GM19397 (cell line): ENCODE data around the gene DDX20.
"Not testable (repeated sequence)": the region's sequence is repeated elsewhere in the genome, so short reads cannot be mapped to it uniquely, and the experiment has no call there.

Experiments used
- ATAC-seq: cut with Tn5 transposase; IDR thresholded peaks from one replicate; pipeline ENCODE4 v1.9.1; 2021; ENCODE audit warnings: mild to moderate bottlenecking, moderate library complexity; ENCODE audit not compliant: unreplicated experiment

The DDX20 gene

GRCh38 chr1:111733183-111733991 is 22.3 kb upstream of the DDX20 start:
- ATAC-seq: no peak

- no peak for ATAC-seq
Observed at GRCh38 chr1:111733992-111734341, 21.7 kb upstream of the DDX20 start.

- ATAC-seq: no peak
Observed at GRCh38 chr1:111734426-111734825, 21.3 kb upstream of the DDX20 start.

GRCh38 chr1:111734856-111735255 is 20.8 kb upstream of the DDX20 start:
- ATAC-seq: no peak

GRCh38 chr1:111735321-111735720 is 20.4 kb upstream of the DDX20 start:
- no peak for ATAC-seq

- no peak for ATAC-seq
Observed at GRCh38 chr1:111735858-111736544, 19.7 kb upstream of the DDX20 start.

GRCh38 chr1:111736548-111737215 is 19.0 kb upstream of the DDX20 start:
- no peak for ATAC-seq

- no peak for ATAC-seq
Observed at GRCh38 chr1:111737216-111738132, 18.2 kb upstream of the DDX20 start.

- no peak for ATAC-seq
Observed at GRCh38 chr1:111738133-111738435, 17.6 kb upstream of the DDX20 start.

GRCh38 chr1:111738436-111739193 is 17.1 kb upstream of the DDX20 start:
- peak; percentile 52 for ATAC-seq

- ATAC-seq: peak; percentile 76
Observed at GRCh38 chr1:111739194-111739924, 16.3 kb upstream of the DDX20 start, which contains the start of gene INKA2. Gene INKA2 (minus strand): TSS chr1:111739395. CDS start chr1:111739242, 153 bp downstream.

GRCh38 chr1:111739925-111740765 is 15.6 kb upstream of the DDX20 start:
- no peak for ATAC-seq

GRCh38 chr1:111742292-111742691 is 13.4 kb upstream of the DDX20 start:
- ATAC-seq: not testable (repeated sequence)

- no peak for ATAC-seq
Observed at GRCh38 chr1:111742938-111743549, 12.7 kb upstream of the DDX20 start.

- no peak for ATAC-seq
Observed at GRCh38 chr1:111743679-111744101, 12.0 kb upstream of the DDX20 start.

GRCh38 chr1:111745675-111746613 is 9.8 kb upstream of the DDX20 start:
- ATAC-seq: no peak

GRCh38 chr1:111746614-111746999 is 9.1 kb upstream of the DDX20 start:
- ATAC-seq: no peak
